Panc1 (cell line): ENCODE measurements around the gene MELK. TPM values are rescaled to one million over a fixed set of nuclear protein-coding genes. Genes with fewer than 3 reads are reported as not detected.

ENCODE experiments used
- ATAC-seq: fragments of 200-7000 bp; cut with Tn5 transposase; 2 replicates; pipeline ENCODE4 v1.9.1; 2020; ENCODE audit warnings: mild to moderate bottlenecking, moderate library complexity
- BruUV-seq: library from RNA; stranded (reverse); fragments of 400-500 nt; replicated peaks from 2 replicates; lab custom pipeline; 2021; lab: Mats Ljungman, UMichigan
- CTCF ChIA-PET: fragments of 300-600 bp; sonication (Branson Sonifier 250); formaldehyde crosslinking; loops from one replicate; lab custom pipeline; 2022; ENCODE audit warnings: antibody characterized with exemption; lab: Charles Lee
- POLR2A ChIA-PET: fragments of 300-600 bp; sonication (Branson Sonifier 250); formaldehyde crosslinking; loops from one replicate; lab custom pipeline; 2022; ENCODE audit warnings: antibody characterized with exemption; lab: Charles Lee
- DNase-seq: peaks from one replicate; pipeline ENCODE4 v3.0.0-alpha.2; 2010; ENCODE audit warnings: low read depth, low spot score
- H3K27ac ChIP-seq: 2 replicates; pipeline ENCODE4 v1.5.1; 2011; ENCODE audit warnings: mild to moderate bottlenecking, low read length, inconsistent platforms
- H3K27me3 ChIP-seq: fragments of 200-500 bp; sonication (Bioruptor generic); 2 replicates; pipeline ENCODE4 v1.6.0; 2014; ENCODE audit warnings: low read length, inconsistent platforms; ENCODE audit not compliant: control insufficient read depth, insufficient read depth
- H3K36me3 ChIP-seq: fragments of 200-500 bp; sonication (Bioruptor generic); 2 replicates; pipeline ENCODE4 v1.5.1; 2014; ENCODE audit warnings: inconsistent platforms, mild to moderate bottlenecking, low read length, moderate library complexity; ENCODE audit not compliant: control insufficient read depth, insufficient read depth
- H3K4me1 ChIP-seq: 2 replicates; pipeline ENCODE4 v1.5.1; 2011; ENCODE audit warnings: inconsistent platforms, mild to moderate bottlenecking, low read length, moderate library complexity; ENCODE audit not compliant: control insufficient read depth, insufficient read depth
- H3K4me3 ChIP-seq, 2 experiments: 2 replicates each; pipeline ENCODE4 v1.5.1; 2011 to 2012; ENCODE audit warnings: low read depth in 2 of 2, low read length in 2 of 2, mild to moderate bottlenecking in 2 of 2, inconsistent platforms in 1 of 2, moderate library complexity in 1 of 2
- H3K9me3 ChIP-seq: fragments of 200-500 bp; sonication (Bioruptor generic); 2 replicates; pipeline ENCODE4 v1.5.1; 2014; ENCODE audit warnings: low read depth, mild to moderate bottlenecking, inconsistent platforms, low read length, moderate library complexity; ENCODE audit not compliant: control insufficient read depth, insufficient read depth
- CTCF ChIP-seq: fragments of 450-650 bp; IDR thresholded peaks from 2 replicates; pipeline ENCODE4 v1.5.1; 2017; ENCODE audit warnings: mild to moderate bottlenecking
- POLR2AphosphoS5 ChIP-seq: IDR thresholded peaks from 2 replicates; pipeline ENCODE4 v1.6.1; 2012; ENCODE audit warnings: mild to moderate bottlenecking, low read depth, low read length, moderate library complexity
- REST ChIP-seq, 2 experiments: IDR thresholded peaks; 2 replicates each; pipeline ENCODE4 v1.6.1; 2011 to 2012; ENCODE audit warnings: low read depth in 2 of 2, control low read depth in 1 of 2, low read length in 1 of 2, mild to moderate bottlenecking in 1 of 2, moderate library complexity in 1 of 2; ENCODE audit not compliant: insufficient read depth in 1 of 2
- SIN3A ChIP-seq: IDR thresholded peaks from 2 replicates; pipeline ENCODE4 v1.6.1; 2012; ENCODE audit warnings: low read depth, mild to moderate bottlenecking, low read length, moderate library complexity, borderline replicate concordance; ENCODE audit not compliant: insufficient read depth
- TCF7L2 ChIP-seq: IDR thresholded peaks from 2 replicates; pipeline ENCODE4 v1.6.1; 2011; ENCODE audit warnings: mild to moderate bottlenecking, low read depth, low read length, inconsistent platforms
- in situ Hi-C: cut with HindIII; loops from 2 replicates; pipeline ENCODE4 v1.10.0; 2016; ENCODE audit warnings: low sequenced_read_pairs, low pct_unique_long_range_greater_than_20kb
- intact Hi-C: fragments of 100-400 bp; cut with micrococcal nuclease; formaldehyde crosslinking; loops from one replicate; pipeline ENCODE4 v1.10.0; 2022; ENCODE audit not compliant: unreplicated experiment
- total RNA-seq: library from RNA; stranded (reverse); gene quantifications from one replicate; pipeline ENCODE4 v1.2.1, GENCODE V29; 2021; ENCODE audit not compliant: unreplicated experiment

Gene MELK
- total RNA-seq, 1 experiment from 2014 or later, result 112 TPM

DNA sequence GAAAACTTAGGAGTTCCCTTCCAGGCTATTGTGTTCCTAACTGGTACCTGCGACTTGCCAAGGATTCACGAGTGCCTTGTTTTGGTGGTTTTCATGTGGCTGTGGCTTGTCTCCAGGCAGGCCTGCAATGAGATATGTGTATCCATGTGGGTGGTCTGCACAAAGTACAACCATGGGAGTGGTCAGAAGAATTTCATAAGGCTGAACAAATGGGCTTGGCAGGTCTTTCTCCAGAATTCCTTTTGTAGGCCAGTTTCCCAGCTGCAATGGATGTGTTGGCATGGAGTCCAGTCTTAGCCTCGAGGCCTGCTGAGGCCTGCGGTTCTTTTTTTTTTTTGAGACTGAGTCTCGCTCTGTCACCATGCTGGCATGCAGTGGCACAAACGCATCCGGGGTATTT is 28.8 kb upstream of the MELK start:
- TF ChIP-seq SIN3A (no peak), POLR2AphosphoS5 (no peak), TCF7L2 (no peak), REST (IDR thresholded peaks at IDR 0.05; ENCODE audit: insufficient read depth in 1 of 2, low read depth in 2 of 2, low read length in 1 of 2) (no peak), CTCF (no peak)
- Histone ChIP-seq H3K4me1 (no peaks in the 10 kb centered on the region), H3K27me3 (no peaks in the 10 kb centered on the region), H3K9me3 (no peaks in the 10 kb centered on the region), H3K36me3 (no peaks in the 10 kb centered on the region), H3K27ac (no peak overlapping the region), H3K4me3 (no peak overlapping the region)
- BruUV-seq, result no TSS peak
- in situ Hi-C loops, result no loop called here
- DNase-seq, result no peak
- intact Hi-C loops, result no loop called here
- CTCF ChIA-PET, result interaction anchor here (0.5 kb wide), 1 partner anchor 97 kb away, joined by 5 read pairs; no protein-coding TSS in a partner anchor
- ATAC-seq, result no peak
- POLR2A ChIA-PET, result no interaction called here

- no peak for ATAC-seq
- intact Hi-C loops, result no loop called here
- no peak for DNase-seq
- ChIA-PET POLR2A (no interaction called here), CTCF (no interaction called here)
- no peaks in the 10 kb centered on the region for H3K9me3 ChIP-seq
- no TSS peak for BruUV-seq
- H3K4me1 ChIP-seq, result no peaks in the 10 kb centered on the region
- H3K4me3 ChIP-seq, result no peak overlapping the region
- no peak for TF ChIP-seq CTCF
- TF ChIP-seq REST (IDR thresholded peaks at IDR 0.05; ENCODE audit: insufficient read depth in 1 of 2, low read depth in 2 of 2, low read length in 1 of 2), result no peak
- no peak for TF ChIP-seq SIN3A
- TF ChIP-seq POLR2AphosphoS5, result no peak
- no peak for TF ChIP-seq TCF7L2
- no peaks in the 10 kb centered on the region for H3K27me3 ChIP-seq
- H3K36me3 ChIP-seq, result no peaks in the 10 kb centered on the region
- no peak overlapping the region for H3K27ac ChIP-seq
- in situ Hi-C loops, result no loop called here
These were observed 25.1 kb upstream of the MELK start for GRCh38 chr9:36547598-36547997.
